Sciatic nerve (tissue), 2 donors: ENCODE data around the gene ATP12A. TPM values are rescaled to one million over a fixed set of nuclear protein-coding genes. Genes with fewer than 3 reads are reported as not detected.
"Not testable (repeated sequence)": the region's sequence is repeated elsewhere in the genome, so short reads cannot be mapped to it uniquely, and the experiment has no call there.

Experiments
- ATAC-seq: fragments of 200-7000 bp; cut with Tn5 transposase; one replicate; pipeline ENCODE4 v1.9.1; 2020; ENCODE audit warnings: mild to moderate bottlenecking, moderate library complexity
- DNase-seq: peaks from one replicate; pipeline ENCODE4 v3.0.0-alpha.2; 2020; ENCODE audit warnings: low spot score
- intact Hi-C: fragments of 100-400 bp; cut with DNase I; formaldehyde crosslinking; loops from one replicate; pipeline ENCODE4 v1.14.2; 2022
- total RNA-seq: library from RNA; stranded (reverse); fragmentation: NEBNext Ultra II Directional; extraction: Animal tissue kit (Norgen Biotek cat#: 25700); gene quantifications from one replicate; pipeline ENCODE4 v1.2.1, GENCODE V29; 2021
- donor health status: DM: no; HTN: no; CAD: no.
- donor health status: DM: no; HTN: no; CAD: no.

The ATP12A gene
- total RNA-seq, 1 donor from 2014 or later: not detected

- ATAC-seq (no peak), DNase-seq (no peak)
- intact Hi-C loops: no loop called here
Measured at GRCh38 chr13:24718192-24718965, 38.2 kb downstream of the ATP12A start.

DNA sequence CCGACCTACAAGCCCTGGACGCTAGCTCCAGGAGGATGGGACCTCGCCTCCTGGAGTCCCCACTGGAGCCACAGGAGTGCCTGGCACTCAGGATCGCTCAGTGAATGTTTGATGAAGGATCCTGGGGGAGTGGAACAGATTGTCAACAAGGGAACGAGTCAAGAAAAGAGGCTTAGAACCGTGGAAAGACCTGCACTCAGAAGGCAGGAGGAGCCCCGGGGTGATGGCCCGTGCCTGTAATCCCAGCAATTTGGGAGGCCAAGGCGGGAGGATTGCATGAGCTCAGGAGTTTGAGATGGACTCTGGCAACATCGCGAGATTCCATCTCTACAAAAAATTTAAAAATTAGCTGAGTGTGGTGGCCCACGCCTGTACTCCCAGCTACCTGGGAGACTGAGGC is 38.9 kb downstream of the ATP12A start:
- intact Hi-C loops: no loop called here
- no peak for DNase-seq
- ATAC-seq: no peak

DNA sequence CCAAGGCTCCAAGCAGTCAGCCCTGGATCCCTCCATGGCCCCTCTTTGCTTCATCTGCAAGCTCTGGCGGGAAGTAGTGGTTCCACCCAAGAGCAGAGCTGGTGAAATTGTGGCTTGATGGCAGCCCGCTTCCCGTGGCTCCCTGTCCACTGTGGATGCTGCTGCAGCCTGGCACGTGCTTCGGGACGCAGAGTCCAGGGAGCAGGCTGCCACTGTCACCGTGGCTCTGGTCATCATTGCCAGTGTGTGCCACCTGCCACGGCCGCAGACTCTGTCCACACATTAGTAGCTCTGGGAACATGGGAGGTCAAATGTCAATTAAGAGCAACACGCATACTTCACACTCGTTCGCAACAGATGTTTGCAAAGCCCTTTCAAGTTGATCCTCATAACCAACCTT is 43.0 kb downstream of the ATP12A start:
- peak; percentile 34 for DNase-seq
- intact Hi-C loops: no loop called here
- ATAC-seq: no peak

DNA sequence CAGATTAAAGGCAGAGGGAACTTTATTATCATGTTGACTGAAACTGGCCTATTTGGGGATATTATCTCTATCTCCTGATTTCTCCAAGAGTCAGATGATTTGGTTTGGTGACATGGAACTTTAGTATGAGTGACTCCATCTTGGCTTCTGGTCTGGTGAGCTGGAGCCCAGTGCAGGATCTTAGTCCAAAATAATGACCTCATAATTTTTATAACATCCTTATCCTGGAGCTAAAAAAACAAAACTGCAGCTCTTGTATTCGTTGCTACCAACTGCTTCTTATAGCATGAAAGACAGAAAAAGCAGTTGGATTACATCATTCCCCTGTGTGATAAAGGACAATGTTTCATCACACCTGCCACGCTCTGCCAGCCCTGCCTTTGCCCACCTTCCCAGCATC is 44.5 kb downstream of the ATP12A start:
- no peak for ATAC-seq
- intact Hi-C loops: no loop called here

DNA sequence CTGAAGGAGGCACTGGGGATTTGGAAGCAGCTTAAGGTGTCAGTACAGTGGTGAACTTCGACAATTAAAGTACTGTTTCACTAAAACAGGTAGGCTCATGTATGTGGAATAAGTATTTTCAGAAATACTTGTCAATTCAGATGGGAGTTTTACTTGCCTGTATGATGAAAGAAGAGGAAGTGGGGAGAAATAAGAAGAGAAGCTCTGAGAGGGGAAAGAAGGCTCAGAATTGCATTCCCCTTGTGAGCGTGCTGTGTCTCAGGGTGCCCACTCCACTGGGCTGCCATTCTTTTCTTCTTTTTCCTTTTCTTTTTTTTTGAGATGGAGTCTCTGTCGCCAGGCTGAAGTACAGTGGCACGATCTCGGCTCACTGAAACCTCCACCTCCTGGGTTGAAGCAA is 45.2 kb downstream of the ATP12A start:
- ATAC-seq: no peak
- intact Hi-C loops: no loop called here
- DNase-seq: no peak

More for the DNA sequence above, 44.5 kb downstream of the ATP12A start:
- no peak for DNase-seq

- intact Hi-C loops: no loop called here
- ATAC-seq (peak; percentile 90), DNase-seq (peak; percentile 63)
Measured at GRCh38 chr13:24727731-24728601, 47.8 kb downstream of the ATP12A start.

DNA sequence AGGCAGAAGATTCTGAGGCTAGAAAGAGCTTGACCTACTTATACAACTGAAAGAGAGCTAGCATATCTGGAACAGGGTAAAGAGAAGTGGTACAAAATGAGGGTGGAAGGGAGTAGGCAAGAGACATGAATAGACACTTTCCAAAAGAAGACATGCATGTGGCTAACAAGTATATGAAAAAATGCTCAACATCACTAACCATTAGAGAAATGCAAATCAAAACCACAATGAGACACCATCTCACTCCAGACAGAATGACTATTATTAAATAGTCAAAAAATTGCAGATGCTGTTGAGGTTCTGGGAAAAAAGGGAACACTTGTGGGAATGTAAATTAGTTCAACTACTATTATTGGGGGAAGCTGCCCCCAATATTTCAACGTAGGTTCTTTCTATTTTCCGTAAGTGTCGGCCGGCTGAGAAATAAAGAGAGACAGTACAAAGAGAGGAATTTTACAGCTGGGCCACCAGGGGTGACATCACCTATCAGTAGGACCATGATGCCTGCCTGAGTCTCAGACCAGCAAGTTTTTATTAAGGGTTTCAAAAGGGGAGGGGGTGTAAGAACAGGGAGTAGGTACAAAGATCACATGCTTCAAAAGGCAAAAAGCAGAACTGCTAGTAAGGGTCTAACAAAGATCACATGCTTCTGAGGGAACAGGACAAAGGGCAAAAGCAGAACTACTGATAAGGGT is 50.8 kb downstream of the ATP12A start:
- DNase-seq, intact Hi-C loops, ATAC-seq: not testable (repeated sequence)

DNA sequence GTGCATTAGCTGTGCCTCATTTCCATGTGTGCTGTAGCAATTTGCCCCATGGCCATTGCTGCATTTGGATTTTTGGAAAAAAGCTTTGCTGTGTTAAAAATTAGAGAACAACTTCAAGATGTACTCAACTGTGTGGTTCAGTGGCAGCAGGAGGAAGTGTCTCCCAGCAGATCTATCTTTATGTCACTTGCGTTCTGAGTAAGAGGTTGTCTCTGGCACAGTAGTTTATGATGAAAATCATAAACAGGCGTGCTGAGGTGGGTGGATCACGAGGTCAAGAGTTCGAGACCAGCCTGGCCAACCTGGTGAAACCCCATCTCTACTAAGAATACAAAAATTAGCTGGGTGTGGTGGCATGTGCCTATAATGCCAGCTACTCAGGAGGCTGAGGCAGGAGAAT is 54.7 kb downstream of the ATP12A start:
- intact Hi-C loops: loop anchor here (5.0 kb wide), 1 partner anchor 713 kb away; no protein-coding TSS in a partner anchor
- ATAC-seq (no peak), DNase-seq (no peak)

DNA sequence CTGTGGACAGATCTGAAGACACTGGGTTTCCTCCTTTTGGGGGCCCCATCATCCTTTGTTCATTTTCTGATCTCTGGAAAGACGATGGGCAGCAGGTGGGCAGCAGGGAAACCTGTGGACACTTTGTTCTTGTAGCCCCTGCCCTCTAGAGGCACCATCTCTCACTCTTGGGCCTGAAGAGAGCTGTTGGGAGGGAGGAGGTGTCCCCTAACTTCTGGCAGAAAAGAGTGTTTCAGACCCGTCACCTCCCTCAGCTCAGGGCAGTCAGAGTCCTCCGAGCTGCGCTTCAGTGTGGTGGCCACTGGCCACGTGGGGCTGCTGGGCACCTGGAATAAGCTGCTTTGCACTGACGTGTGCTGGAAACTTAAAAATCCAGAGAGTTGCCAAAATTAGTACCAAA is 56.8 kb downstream of the ATP12A start:
- no peak for ATAC-seq
- no peak for DNase-seq

GRCh38 chr13:24738366-24738847 is 58.2 kb downstream of the ATP12A start:
- no peak for DNase-seq
- intact Hi-C loops: loop anchor here (5.0 kb wide), 1 partner anchor 716 kb away; no protein-coding TSS in a partner anchor
- no peak for ATAC-seq

More for the DNA sequence above, 56.8 kb downstream of the ATP12A start:
- intact Hi-C loops: loop anchor here (5.0 kb wide), 1 partner anchor 715 kb away; no protein-coding TSS in a partner anchor

DNA sequence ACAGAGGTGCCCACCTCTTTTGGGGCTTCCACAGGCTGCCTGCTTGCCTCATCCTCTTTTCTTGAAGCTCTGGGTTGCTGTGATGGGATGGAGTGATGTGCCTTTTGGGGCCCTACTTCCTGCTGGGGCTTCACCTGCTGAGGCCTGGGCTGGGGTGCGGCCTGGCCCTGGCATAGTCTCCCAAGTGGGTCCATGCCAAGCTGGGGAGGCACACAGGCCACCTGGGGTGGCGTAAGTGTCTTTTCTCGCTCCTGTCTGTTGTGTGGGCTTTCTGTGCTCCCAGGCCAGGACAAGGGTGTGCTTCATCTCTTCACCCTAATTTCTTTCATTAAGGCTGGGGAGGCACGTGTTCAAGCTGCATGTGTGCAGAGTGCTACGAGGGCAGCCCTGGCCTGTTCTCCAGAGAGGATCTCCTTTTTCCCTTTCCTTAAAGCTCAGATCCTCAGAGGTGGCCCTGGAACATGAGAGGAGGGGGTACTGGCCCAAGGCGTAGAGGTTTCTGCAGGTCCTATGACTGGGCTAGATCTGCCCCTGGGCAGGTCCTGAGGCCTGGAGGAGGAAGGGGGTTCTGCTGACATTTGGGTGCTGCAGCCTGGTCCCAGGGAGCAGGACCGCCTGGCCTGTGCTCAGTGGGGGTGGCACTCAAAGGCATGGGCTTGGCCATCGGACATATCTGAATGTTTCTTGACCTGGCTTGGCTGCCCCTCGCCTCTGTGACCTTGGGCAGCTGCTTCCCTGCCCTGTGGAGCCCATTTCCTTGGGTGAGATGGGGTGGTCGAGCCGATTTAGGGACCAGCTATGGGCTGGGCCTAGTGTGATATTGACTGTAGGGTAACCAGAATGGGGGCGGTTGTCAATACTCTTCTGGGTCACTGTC is 60.0 kb downstream of the ATP12A start:
- ATAC-seq (no peak), DNase-seq (no peak)
- intact Hi-C loops: no loop called here

GRCh38 chr13:24741016-24741662 is 60.9 kb downstream of the ATP12A start:
- ATAC-seq (no peak), DNase-seq (no peak)
- intact Hi-C loops: no loop called here

GRCh38 chr13:24741791-24742190 is 61.6 kb downstream of the ATP12A start:
- ATAC-seq (no peak), DNase-seq (no peak)
- intact Hi-C loops: no loop called here

- intact Hi-C loops: no loop called here
- ATAC-seq (no peak), DNase-seq (no peak)
Measured at GRCh38 chr13:24742294-24742693, 62.1 kb downstream of the ATP12A start.

GRCh38 chr13:24742977-24743376 is 62.8 kb downstream of the ATP12A start:
- no peak for DNase-seq
- intact Hi-C loops: no loop called here
- ATAC-seq: no peak

GRCh38 chr13:24744247-24744646 is 64.0 kb downstream of the ATP12A start:
- intact Hi-C loops: no loop called here
- ATAC-seq (no peak), DNase-seq (no peak)

- intact Hi-C loops: loop anchor here (5.0 kb wide), 1 partner anchor 258 kb away; no protein-coding TSS in a partner anchor
- no peak for ATAC-seq
- no peak for DNase-seq
Measured at GRCh38 chr13:24745516-24745860, 65.3 kb downstream of the ATP12A start.
